HL-60/S4 (cell line): Measurements from ENCODE around the gene RBM25.
"Not testable (repeated sequence)": the region's sequence is repeated elsewhere in the genome, so short reads cannot be mapped to it uniquely, and the experiment has no call there.

ENCODE experiments used
- in situ Hi-C: fragments of 300-500 bp; cut with MboI; formaldehyde crosslinking; loops from 2 replicates; pipeline ENCODE4 v1.14.3; 2022; ENCODE audit warnings: low sequenced_read_pairs

Gene RBM25

DNA sequence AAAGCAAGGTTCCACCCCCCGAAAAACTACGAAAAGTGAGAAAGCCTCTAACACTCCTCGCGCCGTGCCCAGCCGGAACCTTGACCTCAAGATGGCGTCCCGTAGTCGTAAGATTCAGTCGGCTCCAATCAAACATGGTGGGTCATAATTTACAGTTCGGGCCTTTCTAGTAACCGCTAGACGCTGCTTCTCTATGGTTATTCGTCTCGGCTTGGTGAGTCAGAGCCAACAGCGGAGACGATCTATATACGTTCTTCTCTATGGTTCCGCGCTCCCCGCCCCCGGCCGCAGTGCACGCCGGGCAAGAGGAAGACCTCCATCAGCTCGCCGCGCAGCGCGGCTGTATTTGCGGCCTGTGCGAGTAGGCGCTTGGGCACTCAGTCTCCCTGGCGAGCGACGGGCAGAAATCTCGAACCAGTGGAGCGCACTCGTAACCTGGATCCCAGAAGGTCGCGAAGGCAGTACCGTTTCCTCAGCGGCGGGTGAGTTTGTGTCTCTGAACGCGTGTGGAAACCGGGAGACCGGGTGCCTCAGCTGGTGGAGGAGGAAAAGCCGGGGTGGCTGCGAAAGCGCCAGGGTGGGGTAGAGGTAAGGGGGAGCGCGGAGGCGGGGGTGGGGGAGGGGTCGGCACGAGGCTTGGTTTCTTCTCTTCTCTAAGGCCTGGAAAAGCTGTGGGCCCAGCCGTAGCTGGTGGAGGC is at the start of gene RBM25:
Gene RBM25, plus strand, starts transcription at position 311 of the 698 bp plus-strand sequence. CDS start 13,108 bp downstream, outside the sequence.
- in situ Hi-C loops, result no loop called here

DNA sequence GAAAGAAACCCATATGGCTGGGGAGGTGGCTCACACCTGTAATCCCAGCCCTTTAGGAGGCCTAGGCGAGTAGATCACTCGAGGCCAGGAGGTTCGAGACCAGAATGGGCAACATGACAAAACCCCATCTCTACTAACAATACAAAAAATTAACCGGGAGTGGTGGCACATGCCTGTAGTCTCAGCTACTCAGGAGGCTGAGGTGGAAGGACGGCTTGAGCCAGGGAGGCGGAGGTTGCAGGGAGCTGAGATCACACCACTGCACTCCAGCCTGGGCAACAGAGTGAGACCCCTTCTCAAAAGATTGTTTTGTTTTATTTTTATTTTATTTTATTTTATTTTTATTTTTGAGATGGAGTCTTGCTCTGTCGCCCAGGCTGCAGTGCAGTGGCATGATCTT is 47.1 kb upstream of the RBM25 start:
- in situ Hi-C loops, result not testable (repeated sequence)

DNA sequence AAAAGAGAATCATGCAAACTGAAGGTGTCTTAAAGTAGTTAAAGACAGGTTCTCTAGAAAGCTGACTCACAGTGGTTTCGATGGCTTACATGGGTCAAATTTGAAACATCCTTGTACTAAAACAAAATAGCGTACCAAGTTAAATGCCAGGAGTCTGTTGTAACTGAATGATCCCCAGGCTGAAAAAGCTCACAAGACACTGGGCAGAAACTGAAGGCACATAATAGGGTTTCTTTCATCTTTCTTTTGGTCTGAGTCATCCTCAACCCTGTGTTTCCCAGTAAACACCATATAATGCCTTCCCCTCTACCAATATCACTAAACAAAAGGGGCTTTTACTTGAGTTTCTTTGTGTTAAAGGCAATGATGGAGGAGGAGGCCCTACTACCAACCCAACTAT is 44.2 kb upstream of the RBM25 start:
- in situ Hi-C loops, result no loop called here

DNA sequence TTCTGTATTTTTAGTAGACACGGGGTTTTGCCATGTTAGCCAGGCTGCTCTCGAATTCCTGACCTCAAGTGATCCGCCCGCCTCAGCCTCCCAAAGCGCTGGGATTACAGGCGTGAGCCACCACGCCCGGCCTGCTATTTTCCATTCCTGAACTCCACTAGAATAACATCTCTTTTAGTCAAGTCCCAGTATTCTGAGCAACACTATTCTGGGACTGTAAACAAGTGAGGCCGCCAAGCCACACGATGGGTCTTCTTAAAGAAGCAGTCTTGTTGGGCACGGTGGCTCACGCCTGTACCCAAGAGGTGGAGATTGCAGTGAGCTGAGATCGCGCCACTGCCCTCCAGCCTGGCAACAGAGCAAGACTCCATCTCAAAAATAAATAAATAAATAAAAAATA is 42.8 kb upstream of the RBM25 start:
- in situ Hi-C loops, result not testable (repeated sequence)

DNA sequence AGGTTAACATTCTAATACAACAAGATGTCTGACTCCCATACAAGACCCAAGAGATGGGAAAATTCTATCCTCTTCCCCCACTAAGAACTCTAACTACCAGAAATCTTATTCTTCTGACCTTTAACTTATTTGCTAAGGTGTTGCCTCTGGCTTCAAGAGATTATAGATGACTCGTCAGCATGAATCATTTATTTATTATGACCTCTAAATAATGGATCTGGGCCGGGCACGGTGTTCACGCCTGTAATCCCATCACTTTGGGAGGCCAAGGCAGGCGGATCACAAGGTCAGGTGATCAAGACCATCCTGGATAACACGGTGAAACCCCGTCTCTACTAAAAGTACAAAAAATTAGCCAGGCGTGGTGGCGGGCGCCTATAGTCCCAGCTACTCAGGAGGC is 42.3 kb upstream of the RBM25 start:
- in situ Hi-C loops, result not testable (repeated sequence)

DNA sequence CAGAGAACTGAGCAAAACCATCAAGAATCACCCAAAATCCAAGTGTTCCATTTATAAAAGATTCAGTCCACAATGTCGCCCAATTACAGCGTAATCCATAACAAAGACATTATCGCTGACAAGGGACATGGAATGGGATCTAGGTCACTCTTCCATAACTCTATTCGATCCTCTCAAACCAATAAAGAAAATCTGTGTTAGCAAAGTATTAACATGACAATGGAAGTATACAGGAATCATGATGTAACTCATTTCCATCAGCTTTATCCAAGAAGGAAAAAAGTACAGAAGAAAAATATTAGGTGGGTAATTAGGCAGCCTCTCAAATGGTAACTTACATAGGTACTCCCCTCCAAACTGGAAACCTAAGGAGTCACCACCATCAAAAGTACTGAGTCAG is 36.3 kb upstream of the RBM25 start:
- in situ Hi-C loops, result no loop called here

DNA sequence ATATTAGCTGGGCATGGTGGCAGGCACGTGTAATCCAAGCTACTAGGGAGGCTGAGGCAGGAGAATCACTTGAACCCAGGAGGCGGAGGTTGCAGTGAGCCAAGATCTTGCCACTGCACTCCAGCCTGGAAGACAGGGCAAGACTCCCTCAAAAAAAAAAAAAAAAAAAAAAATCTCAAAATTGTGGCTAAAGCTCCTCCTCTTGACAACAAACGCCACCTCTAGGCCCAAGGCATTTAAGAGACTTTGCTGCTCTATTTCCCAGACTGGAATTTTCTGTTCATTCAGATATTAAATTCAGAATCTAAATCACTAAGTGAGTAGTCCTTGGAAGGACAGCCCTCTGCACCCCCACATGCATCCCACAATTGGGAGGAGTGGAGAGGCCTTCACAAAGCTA is 32.8 kb upstream of the RBM25 start:
- in situ Hi-C loops, result loop anchor here (25.0 kb wide), 1 partner anchor 437 kb away; the partner anchor contains the start of gene NUMB

DNA sequence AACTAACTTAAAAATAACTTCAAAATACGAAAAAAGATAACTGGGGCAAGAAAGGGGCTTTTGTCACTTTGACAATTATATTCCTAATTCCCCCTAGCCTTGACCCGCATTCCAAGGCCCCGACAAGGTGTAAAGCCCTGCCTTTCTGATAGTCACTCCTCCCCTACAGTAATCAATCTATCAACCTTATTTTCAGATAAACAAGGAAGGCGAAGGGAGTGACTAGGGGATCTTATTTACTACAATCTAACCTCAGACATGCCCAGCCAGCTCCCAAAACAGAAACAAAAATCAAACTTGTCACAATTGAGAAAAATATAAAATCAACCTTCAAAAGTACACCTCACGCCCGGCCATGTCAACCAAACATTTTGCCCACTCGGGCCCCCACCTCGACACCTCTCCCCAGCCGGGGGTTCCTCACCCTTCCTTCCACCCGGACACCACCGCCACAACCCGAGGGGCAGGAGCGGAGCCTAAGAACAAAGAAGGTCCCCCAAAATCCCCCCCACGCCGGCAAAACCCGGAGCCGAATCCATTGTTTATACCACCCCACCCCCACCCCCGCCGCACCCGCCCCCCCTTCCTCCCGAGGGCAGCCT is 32.0 kb upstream of the RBM25 start:
- in situ Hi-C loops, result loop anchor here (25.0 kb wide), 1 partner anchor 436 kb away; the partner anchor contains the start of gene NUMB

DNA sequence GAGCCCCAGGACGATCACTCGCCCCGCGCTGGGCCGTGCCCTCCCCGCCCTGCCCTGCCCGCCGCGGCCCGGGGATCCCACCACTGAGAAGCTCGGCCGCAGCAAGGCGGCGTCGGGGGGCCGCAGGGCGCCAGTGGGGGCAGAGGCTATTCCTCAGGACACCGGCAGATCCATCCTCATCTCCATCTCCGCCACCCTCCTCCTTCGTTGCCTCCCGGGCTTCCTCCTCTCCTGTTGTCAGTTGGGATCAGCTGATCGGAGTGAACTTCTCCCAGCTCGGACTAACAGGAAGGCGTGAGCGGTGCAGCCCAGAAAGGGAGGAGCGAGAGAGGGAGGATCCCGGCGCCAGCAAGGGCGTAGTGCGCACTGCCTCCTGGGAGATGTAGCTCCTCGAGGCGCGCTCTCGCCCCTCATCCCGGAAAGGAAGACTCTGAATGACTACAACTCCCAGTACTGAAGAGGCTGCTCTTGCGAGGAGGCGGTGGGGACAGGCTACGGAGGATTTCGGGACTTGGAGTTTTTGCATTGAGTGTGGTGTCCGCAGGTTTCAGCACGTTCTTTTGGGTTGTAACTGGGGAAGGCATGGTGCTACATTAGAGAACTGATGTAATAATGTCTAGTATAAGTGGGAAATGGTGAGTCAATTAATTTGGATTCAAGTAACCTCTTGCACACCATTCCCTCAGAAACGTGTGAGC is 31.3 kb upstream of the RBM25 start, which contains the start of gene ZFYVE1:
Gene ZFYVE1, minus strand, starts transcription at position 262 of the 698 bp plus-strand sequence. CDS start 2,598 bp downstream, outside the sequence.
- in situ Hi-C loops, result loop anchor here (25.0 kb wide), 1 partner anchor 435 kb away; the partner anchor contains the start of gene NUMB

DNA sequence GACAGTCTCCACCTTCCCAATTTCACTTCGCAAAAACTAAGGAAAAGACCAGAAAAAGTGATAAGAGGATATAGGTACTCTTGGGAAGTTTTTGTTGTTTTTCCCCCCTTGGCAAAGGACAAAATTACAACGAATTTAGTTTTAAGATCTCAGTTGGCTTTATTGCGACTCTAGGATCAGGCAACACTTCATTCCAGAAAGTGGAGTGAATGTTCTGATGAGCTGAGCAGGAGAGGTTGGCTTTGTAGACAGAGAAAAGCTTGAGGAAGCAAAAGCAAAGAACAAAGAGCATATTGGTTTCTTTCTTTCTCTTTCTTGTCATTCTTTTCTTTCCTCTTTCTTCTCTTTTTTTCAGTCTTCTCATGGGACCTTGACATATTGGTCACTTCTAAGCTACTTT is 30.8 kb upstream of the RBM25 start:
- in situ Hi-C loops, result loop anchor here (25.0 kb wide), 1 partner anchor 435 kb away; the partner anchor contains the start of gene NUMB

DNA sequence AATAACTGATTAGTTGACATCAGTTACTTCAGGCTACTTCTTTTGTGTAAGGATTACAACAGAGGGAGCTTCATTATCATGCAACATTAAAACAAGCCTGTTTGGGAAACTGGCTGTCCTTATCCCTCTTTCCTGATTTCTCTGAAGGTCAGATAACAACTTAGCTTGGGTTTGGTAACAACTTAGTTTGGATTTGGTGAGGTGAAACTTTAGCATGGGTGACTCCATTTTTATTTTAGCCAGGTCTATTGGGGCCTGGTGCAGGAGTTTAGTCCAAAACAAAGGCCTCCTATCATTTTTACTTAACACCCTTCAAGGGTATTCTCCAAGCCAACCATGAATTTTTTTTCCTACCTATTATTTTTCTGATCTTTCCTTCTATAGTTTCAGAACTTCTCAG is 30.4 kb upstream of the RBM25 start:
- in situ Hi-C loops, result loop anchor here (25.0 kb wide), 1 partner anchor 434 kb away; the partner anchor contains the start of gene NUMB

DNA sequence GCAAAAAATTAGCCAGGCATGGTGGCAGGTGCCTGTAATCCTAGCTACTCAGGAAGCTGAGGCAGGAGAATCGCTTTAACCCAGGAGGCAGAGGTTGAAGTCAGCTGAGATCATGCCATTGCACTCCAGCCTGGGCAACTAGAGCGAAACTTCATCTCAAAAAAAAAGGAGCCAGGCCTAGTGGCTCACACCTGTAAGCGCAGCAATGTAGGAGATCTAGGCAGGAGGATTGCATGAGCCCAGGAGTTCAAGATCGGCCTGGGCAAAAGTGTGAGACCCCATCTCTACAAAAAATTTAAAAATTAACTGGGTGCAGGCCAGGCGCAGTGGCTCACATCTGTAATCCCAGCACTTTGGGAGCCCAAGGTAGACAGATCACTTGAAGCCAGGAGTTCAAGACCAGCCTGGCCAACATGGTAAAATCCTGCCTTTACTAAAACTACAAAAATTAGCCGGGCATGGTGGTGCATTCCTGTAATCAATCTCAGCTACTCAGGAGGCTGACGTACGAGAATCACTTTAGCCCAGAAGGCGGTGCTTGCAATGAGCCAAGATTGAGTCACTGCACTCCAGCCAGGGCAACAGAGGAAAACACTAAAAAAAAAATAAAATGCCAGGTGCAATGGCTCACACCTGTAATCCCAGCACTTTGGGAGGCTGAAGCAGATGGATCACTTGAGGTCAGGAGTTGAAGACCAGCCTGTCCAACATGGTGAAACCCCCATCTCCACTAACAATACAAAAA is 21.5 kb upstream of the RBM25 start:
- in situ Hi-C loops, result loop anchor here (25.0 kb wide), 1 partner anchor 425 kb away; the partner anchor contains the start of gene NUMB

DNA sequence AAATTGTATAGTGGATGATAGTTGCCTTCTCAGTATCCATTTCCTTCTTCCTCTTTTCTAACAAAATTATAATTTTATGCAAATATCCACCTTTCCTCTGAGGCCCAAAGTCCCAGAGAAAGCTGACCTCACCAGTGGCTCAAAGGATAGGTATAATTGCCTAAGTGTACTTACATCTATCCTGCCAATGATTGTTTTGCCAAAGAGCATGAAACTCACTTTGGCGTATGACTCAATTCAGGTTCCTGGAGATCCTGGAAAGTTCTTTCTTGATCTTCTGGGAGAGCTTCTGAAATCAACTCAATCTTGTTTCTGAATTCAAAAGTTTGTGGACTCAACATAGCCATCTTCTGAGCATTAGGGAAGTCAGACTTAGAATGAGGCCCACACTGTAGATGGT is 10.5 kb upstream of the RBM25 start:
- in situ Hi-C loops, result loop anchor here (25.0 kb wide), 1 partner anchor 414 kb away; the partner anchor contains the start of gene NUMB

DNA sequence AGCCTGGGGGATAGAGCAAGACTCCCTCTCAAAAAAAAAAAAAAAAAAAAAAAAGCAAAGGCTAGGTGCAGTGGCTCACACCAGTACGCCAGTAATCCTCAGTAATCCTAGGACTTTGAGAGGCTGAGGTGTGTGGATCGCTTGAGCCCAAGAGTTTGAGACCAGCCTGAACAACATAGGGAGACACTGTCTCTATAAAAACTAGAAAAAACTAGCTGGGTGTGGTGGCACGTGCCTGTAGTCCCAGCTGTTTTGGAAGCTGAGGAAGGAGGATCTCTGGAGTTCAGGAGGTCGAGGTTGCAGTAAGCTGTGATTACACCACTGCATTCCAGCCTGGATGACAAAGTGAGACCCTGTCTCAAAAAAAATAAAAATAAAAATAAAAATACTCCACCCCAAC is 8.9 kb upstream of the RBM25 start:
- in situ Hi-C loops, result loop anchor here (25.0 kb wide), 1 partner anchor 413 kb away; the partner anchor contains the start of gene NUMB

DNA sequence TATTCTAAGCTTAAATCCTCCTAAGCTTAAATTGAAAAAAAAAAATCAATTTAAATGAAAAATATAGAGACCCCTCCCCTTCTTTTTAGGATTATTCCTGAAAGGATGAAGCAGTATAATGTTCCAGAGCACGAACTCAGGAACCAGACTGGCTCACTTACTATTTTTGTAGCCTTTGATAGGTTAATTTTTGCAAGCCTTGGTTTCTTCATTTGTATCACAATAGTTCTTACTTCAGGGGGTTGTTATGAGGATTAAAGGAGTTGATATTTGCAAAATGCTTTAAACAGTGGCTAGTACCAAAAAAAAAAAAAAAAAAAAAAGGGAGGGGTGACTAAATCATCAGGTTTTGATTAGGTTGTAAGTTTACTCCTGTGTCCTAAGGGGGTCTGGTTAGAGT is 3.1 kb upstream of the RBM25 start:
- in situ Hi-C loops, result no loop called here

DNA sequence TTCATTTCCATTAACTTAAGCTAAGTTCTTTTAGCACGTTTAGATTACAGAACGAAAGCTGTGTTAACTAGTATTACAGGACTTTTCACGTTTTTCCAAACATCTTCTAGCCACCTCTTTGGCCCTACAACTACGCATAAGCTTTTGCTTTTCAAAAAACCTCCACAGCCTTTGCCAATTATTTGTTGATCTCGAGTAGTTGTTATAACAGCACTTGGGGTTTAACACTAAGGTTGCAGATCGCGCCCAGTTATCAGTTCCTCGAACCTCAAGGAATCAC is 450 bp upstream of the RBM25 start:
- in situ Hi-C loops, result no loop called here

DNA sequence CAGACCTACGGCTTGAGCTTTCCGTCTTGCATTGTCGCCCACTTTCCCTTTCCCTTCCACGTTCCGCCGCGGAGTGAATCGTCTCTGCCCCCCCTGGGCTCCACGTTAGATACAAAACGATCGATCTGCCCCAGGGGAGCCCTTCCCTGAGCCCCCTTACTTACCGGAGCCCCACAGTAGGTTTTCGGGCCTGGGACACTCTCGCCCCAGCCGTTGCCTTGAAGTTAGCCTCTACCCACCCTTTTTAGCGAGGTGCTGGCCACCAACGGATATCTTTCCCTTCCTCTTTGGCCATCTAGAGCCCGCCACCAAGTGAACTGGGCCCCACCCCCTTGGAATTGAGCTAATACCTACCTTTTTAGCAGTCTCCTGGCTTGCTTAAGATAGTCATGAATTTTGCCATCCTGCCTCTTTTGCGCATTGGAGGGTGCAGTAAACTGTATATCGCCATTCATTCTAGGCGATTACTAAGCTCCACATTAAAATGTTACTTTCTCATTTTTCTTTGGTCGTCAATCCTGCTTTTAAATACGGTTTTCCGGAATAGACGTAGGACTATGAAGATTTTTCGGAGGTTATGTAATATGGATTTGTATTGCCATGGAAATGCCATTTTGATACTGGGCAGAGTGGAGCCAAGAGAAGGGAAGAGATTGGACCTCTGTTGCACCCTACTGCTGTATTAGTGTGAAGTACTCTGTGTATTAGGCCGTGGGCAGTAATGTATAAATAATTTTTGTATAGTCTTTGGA is 764 bp downstream of the RBM25 start:
- in situ Hi-C loops, result no loop called here

DNA sequence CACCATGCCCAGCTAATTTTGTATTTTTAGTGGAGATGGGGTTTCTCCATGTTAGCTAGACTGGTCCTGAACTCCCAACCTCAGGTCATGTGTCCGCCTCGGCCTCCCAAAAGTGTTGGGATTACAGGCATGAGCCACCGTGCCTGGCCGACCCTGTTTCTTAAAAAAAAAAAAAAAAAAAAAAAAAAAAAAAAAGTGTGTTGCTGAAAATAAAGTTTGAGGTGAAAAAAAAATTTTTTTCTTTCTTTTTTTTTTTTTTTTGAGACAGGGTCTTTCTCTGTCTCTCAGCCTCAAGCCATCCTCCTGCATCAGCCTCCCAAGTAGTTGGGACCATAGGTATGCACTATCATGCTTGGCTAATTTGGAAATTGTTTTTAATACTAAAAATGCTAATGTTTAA is 11.3 kb downstream of the RBM25 start:
- in situ Hi-C loops, result no loop called here

DNA sequence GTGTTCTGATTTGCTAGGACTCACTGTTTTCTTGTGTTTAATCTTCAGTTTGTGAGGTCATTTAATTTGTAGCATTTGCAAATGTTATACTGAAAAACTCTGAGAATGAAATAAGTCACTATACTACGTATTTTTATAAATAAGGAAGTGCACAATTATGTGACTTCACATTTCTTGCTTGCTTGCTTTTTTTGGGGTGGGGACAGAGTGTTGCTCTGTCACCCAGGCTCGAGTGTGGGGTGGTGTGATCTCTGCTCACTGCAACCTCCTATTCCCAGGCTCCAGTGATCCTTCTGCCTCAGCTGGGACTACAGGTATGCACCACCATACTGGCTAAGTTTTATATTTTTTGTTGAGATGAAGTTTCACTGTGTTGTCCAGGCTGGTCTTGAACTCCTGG is 32.7 kb downstream of the RBM25 start:
- in situ Hi-C loops, result no loop called here

DNA sequence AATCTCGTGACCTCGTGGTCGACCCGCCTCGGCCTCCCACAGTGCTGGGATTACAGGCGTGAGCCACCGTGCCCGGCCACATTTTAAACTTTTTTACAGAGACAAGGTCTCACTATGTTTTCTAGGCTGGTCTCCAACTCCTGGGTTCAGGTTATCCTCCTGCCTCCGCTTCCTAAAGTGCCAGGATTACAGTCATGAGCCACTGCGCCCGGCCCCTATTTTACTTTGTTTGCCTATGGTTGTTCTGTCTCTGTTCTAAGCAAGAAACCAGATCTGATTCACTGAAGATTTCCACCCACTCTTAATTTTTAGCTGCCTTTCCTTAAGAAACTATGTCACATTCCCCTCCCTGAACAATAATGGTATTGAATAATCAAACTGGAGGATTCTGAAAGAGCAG is 39.1 kb downstream of the RBM25 start:
- in situ Hi-C loops, result no loop called here
